ENCODE data around the gene GRAMD2A.

The GRAMD2A gene

GRCh38 chr15:72236381-72237003 is 38.9 kb upstream of the GRAMD2A start:
- H3K36me3 ChIP-seq (ENCODE audit: insufficient read depth, low read length), result peaks cover 18% of the 10 kb centered on the region
- H3K27me3 ChIP-seq (ENCODE audit: insufficient read depth, low read length), result no peaks in the 10 kb centered on the region
- no peaks in the 10 kb centered on the region for H3K9me2 ChIP-seq (ENCODE audit: low read depth, low read length)
- no peaks in the 10 kb centered on the region for H3K79me2 ChIP-seq (ENCODE audit: insufficient read depth, low read length)
- H3K9ac ChIP-seq (ENCODE audit: low read length), result no peak overlapping the region
- H3K4me2 ChIP-seq (ENCODE audit: low read length), result no peak overlapping the region
- no peaks in the 10 kb centered on the region for H3K9me3 ChIP-seq (ENCODE audit: low read length)
- peaks cover 9% of the 10 kb centered on the region for H3K4me1 ChIP-seq (ENCODE audit: insufficient read depth, low read length, severe bottlenecking)
- no peaks in the 10 kb centered on the region for H3F3A ChIP-seq (ENCODE audit: insufficient read depth, low read length)
- no peak for TF ChIP-seq EZH2 (IDR thresholded peaks at IDR 0.05; ENCODE audit: borderline replicate concordance, low read length)
- TF ChIP-seq CTCF (IDR thresholded peaks at IDR 0.05; ENCODE audit: low read length), result no peak
- no peak overlapping the region for H2AFZ ChIP-seq (ENCODE audit: low read length)
- H3K4me3 ChIP-seq (ENCODE audit: low read depth, low read length, poor library complexity, severe bottlenecking), result no peak overlapping the region
- no peak overlapping the region for H3K27ac ChIP-seq (ENCODE audit: low read depth, low read length, poor library complexity, severe bottlenecking)
- H4K20me1 ChIP-seq (ENCODE audit: insufficient read depth, low read length), result no peaks in the 10 kb centered on the region

- Histone ChIP-seq H3K9ac (ENCODE audit: low read length) (no peak overlapping the region), H2AFZ (ENCODE audit: low read length) (no peak overlapping the region), H3K4me3 (ENCODE audit: low read depth, low read length, poor library complexity, severe bottlenecking) (no peak overlapping the region), H3F3A (ENCODE audit: insufficient read depth, low read length) (no peaks in the 10 kb centered on the region), H3K27me3 (ENCODE audit: insufficient read depth, low read length) (no peaks in the 10 kb centered on the region), H3K4me2 (ENCODE audit: low read length) (no peak overlapping the region), H3K9me3 (ENCODE audit: low read length) (no peaks in the 10 kb centered on the region), H3K4me1 (ENCODE audit: insufficient read depth, low read length, severe bottlenecking) (peaks cover 10% of the 10 kb centered on the region), H3K79me2 (ENCODE audit: insufficient read depth, low read length) (peaks cover 4% of the 10 kb centered on the region; the same call in 1 of the 2 replicates), H3K9me2 (ENCODE audit: low read depth, low read length) (no peaks in the 10 kb centered on the region), H3K27ac (ENCODE audit: low read depth, low read length, poor library complexity, severe bottlenecking) (no peak overlapping the region), H4K20me1 (ENCODE audit: insufficient read depth, low read length) (no peaks in the 10 kb centered on the region), H3K36me3 (ENCODE audit: insufficient read depth, low read length) (peaks cover 7% of the 10 kb centered on the region; the same call in 1 of the 2 replicates)
- TF ChIP-seq EZH2 (IDR thresholded peaks at IDR 0.05; ENCODE audit: borderline replicate concordance, low read length), result no peak
Measured at GRCh38 chr15:72235298-72235697, 37.7 kb upstream of the GRAMD2A start.

GRCh38 chr15:72233769-72234168 is 36.2 kb upstream of the GRAMD2A start:
- peaks cover 17% of the 10 kb centered on the region for H3K4me1 ChIP-seq (ENCODE audit: insufficient read depth, low read length, severe bottlenecking)
- no peak overlapping the region for H3K4me2 ChIP-seq (ENCODE audit: low read length)
- no peaks in the 10 kb centered on the region for H3K9me3 ChIP-seq (ENCODE audit: low read length)
- no peak overlapping the region for H3K4me3 ChIP-seq (ENCODE audit: low read depth, low read length, poor library complexity, severe bottlenecking)
- H3K27ac ChIP-seq (ENCODE audit: low read depth, low read length, poor library complexity, severe bottlenecking), result no peak overlapping the region
- TF ChIP-seq EZH2 (IDR thresholded peaks at IDR 0.05; ENCODE audit: borderline replicate concordance, low read length), result no peak
- no peak for TF ChIP-seq CTCF (IDR thresholded peaks at IDR 0.05; ENCODE audit: low read length)
- no peaks in the 10 kb centered on the region for H3K27me3 ChIP-seq (ENCODE audit: insufficient read depth, low read length)
- peaks cover 18% of the 10 kb centered on the region for H3K79me2 ChIP-seq (ENCODE audit: insufficient read depth, low read length)
- peaks cover 5% of the 10 kb centered on the region for H3F3A ChIP-seq (ENCODE audit: insufficient read depth, low read length)
- H4K20me1 ChIP-seq (ENCODE audit: insufficient read depth, low read length), result no peaks in the 10 kb centered on the region
- H3K9me2 ChIP-seq (ENCODE audit: low read depth, low read length), result no peaks in the 10 kb centered on the region
- peaks cover 9% of the 10 kb centered on the region; the same call in 1 of the 2 replicates for H3K36me3 ChIP-seq (ENCODE audit: insufficient read depth, low read length)
- H2AFZ ChIP-seq (ENCODE audit: low read length), result no peak overlapping the region
- H3K9ac ChIP-seq (ENCODE audit: low read length), result no peak overlapping the region
